Esophagus squamous epithelium (tissue), 5 donors: ENCODE measurements around the gene PLPP4. TPM values are rescaled to one million over a fixed set of nuclear protein-coding genes. Genes with fewer than 3 reads are reported as not detected.

Source experiments
- DNase-seq: peaks from one replicate; lab custom pipeline; 2025; lab: John Stamatoyannopoulos, UW
- H3K27ac ChIP-seq, 4 donors: fragments of 200-600 bp; sonication (generic); one replicate each; pipeline ENCODE4 v1.5.1; 2016 to 2019; ENCODE audit warnings: mild to moderate bottlenecking in 1 of 4
- H3K27me3 ChIP-seq, 4 donors: fragments of 200-600 bp; sonication (generic); 1 replicate in 3 of 4; 2 replicates in 1 of 4; pipeline versions ENCODE4 v1.5.1 to v1.6.0; 2017 to 2021; ENCODE audit warnings: antibody characterized with exemption in 1 of 4
- H3K36me3 ChIP-seq, 3 donors: fragments of 200-600 bp; sonication (generic); one replicate each; pipeline ENCODE4 v1.5.1; 2016 to 2019
- H3K4me1 ChIP-seq, 3 donors: fragments of 200-600 bp; sonication (generic); one replicate each; pipeline ENCODE4 v1.5.1; 2017 to 2019
- H3K4me3 ChIP-seq, 4 donors: fragments of 200-600 bp; sonication (generic); 1 replicate in 3 of 4; 2 replicates in 1 of 4; pipeline ENCODE4 v1.5.1; 2016 to 2019; ENCODE audit warnings: mild to moderate bottlenecking in 2 of 4, moderate library complexity in 1 of 4
- H3K9me3 ChIP-seq, 3 donors: fragments of 200-600 bp; sonication (generic); one replicate each; pipeline ENCODE4 v1.5.1; 2016 to 2019
- POLR2A ChIP-seq, 4 donors: fragments of 450-650 bp; IDR thresholded peaks; one replicate each; pipeline ENCODE4 v1.6.1; 2017; ENCODE audit warnings: antibody characterized with exemption in 4 of 4, mild to moderate bottlenecking in 4 of 4, moderate library complexity in 3 of 4
- WGBS, 2 donors: methylation state at CpG; one replicate each; pipeline ENCODE4 v1.1.5; 2018; 5-methylcytosine and 5-hydroxymethylcytosine counted together
- intact Hi-C: fragments of 100-400 bp; cut with DNase I; formaldehyde crosslinking; loops from one replicate; pipeline ENCODE4 v1.15.0; 2022
- total RNA-seq, 4 donors: library from RNA; depleted of rRNA; stranded (reverse); fragments of >200 nt; gene quantifications; one replicate each; pipeline ENCODE4 v1.1.0, GENCODE V29; 2016
- TF ChIP-seq, protein P1 (sequence below), 6 experiments: fragments of 450-650 bp in 4 of 6; fragments of 200-600 bp in 2 of 6; sonication (generic) in 2 of 6; IDR thresholded peaks; one replicate each; pipeline ENCODE4 v1.5.1; 2016 to 2019; ENCODE audit warnings: antibody characterized with exemption in 6 of 6, mild to moderate bottlenecking in 4 of 6, moderate library complexity in 4 of 6
- donor health status: DM: yes; HTN: yes; CAD: no.

PLPP4 gene
- under 1 TPM in 2 of 4 donors, not detected in 2; 0.38 to 0.49 TPM for total RNA-seq

DNA sequence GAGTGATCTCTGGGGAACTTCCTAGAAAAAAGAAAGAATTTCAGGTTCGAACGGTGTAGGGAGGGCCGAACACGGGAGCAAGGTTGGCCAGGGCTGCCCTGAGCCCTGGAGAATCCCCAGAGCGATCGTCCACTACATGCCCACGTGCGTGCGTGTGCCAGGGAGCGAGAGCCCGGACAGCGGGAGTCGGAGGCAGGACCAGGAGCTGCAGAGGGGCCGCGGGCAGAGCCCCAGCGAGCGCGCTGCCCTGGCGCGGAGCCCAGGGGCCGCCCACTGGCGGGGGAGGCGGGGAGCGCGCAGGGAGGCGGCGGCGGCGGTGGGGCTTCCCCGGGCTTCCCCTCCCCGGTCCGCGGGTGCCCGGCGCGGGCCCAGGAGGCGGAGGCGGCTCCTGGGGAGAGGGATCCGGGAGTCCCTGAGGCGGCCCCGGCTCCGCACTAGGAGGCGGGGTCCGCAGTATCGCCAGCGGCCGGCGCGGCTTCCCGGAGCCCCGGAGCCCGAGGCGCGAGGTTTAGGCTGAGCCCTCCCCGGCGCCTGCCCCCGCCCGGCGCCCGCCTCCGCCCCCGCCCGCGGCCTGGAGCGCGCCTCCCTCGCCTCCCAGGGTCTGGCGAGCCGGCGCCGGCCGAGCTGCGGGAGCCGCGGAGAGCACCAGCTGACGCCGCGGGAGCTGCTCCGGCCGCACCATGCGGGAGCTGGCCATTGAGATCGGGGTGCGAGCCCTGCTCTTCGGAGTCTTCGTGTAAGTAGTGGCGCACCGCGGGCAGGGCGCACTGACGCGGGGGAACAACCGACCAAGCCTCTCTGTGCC is at the start of gene PLPP4:
PLPP4 (plus strand) TSS at position 602 of the 805 bp plus-strand sequence; CDS start at position 681, 79 bp downstream.
- no peak within 1 kb of the TSS for H3K27ac ChIP-seq
- 0 to 7% methylated on average over 5 to 24 of the region's 92 CpGs for WGBS, 2 donors
- TF ChIP-seq, protein P1, sequence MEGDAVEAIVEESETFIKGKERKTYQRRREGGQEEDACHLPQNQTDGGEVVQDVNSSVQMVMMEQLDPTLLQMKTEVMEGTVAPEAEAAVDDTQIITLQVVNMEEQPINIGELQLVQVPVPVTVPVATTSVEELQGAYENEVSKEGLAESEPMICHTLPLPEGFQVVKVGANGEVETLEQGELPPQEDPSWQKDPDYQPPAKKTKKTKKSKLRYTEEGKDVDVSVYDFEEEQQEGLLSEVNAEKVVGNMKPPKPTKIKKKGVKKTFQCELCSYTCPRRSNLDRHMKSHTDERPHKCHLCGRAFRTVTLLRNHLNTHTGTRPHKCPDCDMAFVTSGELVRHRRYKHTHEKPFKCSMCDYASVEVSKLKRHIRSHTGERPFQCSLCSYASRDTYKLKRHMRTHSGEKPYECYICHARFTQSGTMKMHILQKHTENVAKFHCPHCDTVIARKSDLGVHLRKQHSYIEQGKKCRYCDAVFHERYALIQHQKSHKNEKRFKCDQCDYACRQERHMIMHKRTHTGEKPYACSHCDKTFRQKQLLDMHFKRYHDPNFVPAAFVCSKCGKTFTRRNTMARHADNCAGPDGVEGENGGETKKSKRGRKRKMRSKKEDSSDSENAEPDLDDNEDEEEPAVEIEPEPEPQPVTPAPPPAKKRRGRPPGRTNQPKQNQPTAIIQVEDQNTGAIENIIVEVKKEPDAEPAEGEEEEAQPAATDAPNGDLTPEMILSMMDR (IDR thresholded peaks at IDR 0.05) = no peak
- no peak for TF ChIP-seq POLR2A (IDR thresholded peaks at IDR 0.05)
- peaks cover 12 to 78% (median 16%) of the 10 kb centered on the region in 4 donors for H3K27me3 ChIP-seq
- H3K9me3 ChIP-seq = no peaks in the 10 kb centered on the region
- peaks cover 7 to 20% (median 8%) of the 10 kb centered on the region in 3 donors for H3K4me1 ChIP-seq
- peak within 1 kb of the TSS; percentile 21 to 61 (median 44) for H3K4me3 ChIP-seq
- intact Hi-C loops = no loop called here
- DNase-seq = no peak
- H3K36me3 ChIP-seq = no peaks in the 10 kb centered on the region

DNA sequence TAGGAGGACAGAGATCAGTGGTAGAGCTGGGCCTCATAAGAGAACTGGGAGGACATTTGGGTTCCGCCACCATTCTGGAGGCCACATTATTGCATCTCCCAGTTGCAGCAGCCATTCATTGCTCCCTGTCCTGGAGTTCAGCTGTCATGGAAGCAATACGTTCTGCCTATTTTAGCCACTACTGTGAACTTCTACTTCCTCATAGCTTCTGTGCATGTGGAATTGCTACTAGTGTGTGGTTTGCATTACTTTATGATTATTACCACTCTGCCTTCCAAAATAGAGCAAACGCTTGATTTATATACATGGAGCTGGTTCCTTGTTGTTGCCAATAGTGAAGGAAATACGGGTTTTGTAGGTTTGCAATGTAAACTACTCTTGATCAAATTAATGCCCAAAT is 47.2 kb upstream of the PLPP4 start:
- Histone ChIP-seq H3K27me3 (no peaks in the 10 kb centered on the region), H3K4me1 (no peaks in the 10 kb centered on the region), H3K36me3 (no peaks in the 10 kb centered on the region), H3K27ac (no peak overlapping the region), H3K9me3 (no peaks in the 10 kb centered on the region), H3K4me3 (no peak overlapping the region)
- 83% methylated on average over 4 of the region's 4 CpGs for WGBS, 2 donors
- DNase-seq = no peak
- intact Hi-C loops = no loop called here
- TF ChIP-seq, protein P1 (IDR thresholded peaks at IDR 0.05) = no peak
- no peak for TF ChIP-seq POLR2A (IDR thresholded peaks at IDR 0.05)

DNA sequence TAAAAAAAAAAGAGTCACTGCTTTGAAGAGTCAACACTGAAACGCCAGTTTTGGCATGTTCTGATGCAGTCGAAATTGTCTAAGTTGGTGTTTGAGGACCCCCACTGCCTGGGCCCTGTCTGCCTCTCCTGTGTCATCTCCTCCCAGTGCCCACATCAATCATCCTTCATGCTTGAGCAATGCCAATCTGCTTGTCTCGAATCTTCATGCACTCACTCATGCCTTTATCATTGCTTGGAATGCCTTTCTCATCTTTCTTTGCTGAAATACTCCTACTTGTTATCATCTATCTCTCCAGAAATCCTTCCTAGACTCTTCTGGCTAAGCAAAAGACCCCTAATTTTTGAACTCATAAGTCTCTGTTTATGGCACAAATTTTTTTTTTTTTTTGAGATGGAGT is 42.1 kb upstream of the PLPP4 start:
- H3K9me3 ChIP-seq = no peaks in the 10 kb centered on the region
- no peaks in the 10 kb centered on the region for H3K4me1 ChIP-seq
- intact Hi-C loops = no loop called here
- no peaks in the 10 kb centered on the region for H3K27me3 ChIP-seq
- H3K4me3 ChIP-seq = no peak overlapping the region
- TF ChIP-seq, protein P1 (IDR thresholded peaks at IDR 0.05) = no peak
- TF ChIP-seq POLR2A (IDR thresholded peaks at IDR 0.05) = no peak
- no peak overlapping the region for H3K27ac ChIP-seq
- no peaks in the 10 kb centered on the region for H3K36me3 ChIP-seq
- no peak for DNase-seq
- 62 to 67% methylated on average over 3 of the region's 3 CpGs for WGBS, 2 donors

DNA sequence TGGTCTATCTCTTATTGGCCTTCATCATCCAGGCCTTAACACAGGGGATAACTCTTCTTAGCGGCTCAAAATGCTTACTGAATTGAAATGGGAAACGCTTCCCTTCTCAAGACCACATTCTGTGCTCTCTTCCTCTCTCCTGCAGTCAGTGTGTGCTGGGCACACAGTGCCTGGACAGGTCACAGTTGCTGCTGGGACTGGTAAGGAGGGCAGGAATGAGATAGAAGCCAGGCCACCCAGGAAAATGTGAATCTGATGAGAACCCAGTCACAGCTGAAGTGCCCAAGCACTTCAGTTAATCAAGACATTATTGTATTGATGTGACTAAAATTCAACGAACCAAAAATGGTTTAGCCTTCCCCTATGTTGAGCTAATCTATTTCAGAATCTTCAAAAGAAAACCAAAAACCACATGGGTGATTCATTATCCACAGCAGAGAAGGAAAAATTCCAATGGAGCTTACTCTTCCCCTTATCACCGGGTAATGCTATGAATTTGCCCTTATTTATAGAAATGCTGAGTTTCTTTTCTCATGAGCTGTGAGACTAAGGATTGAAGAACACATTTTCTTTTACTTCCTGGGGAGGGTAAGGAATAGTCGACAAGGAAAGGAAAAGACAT is 41.2 kb upstream of the PLPP4 start:
- TF ChIP-seq, protein P1 (IDR thresholded peaks at IDR 0.05) = no peak
- TF ChIP-seq POLR2A (IDR thresholded peaks at IDR 0.05) = no peak
- WGBS, 2 donors = 59 to 73% methylated on average over 5 of the region's 5 CpGs
- no peak for DNase-seq
- Histone ChIP-seq H3K9me3 (no peaks in the 10 kb centered on the region), H3K27me3 (no peaks in the 10 kb centered on the region), H3K36me3 (no peaks in the 10 kb centered on the region), H3K27ac (no peak overlapping the region), H3K4me1 (no peaks in the 10 kb centered on the region), H3K4me3 (no peak overlapping the region)
- intact Hi-C loops = no loop called here

DNA sequence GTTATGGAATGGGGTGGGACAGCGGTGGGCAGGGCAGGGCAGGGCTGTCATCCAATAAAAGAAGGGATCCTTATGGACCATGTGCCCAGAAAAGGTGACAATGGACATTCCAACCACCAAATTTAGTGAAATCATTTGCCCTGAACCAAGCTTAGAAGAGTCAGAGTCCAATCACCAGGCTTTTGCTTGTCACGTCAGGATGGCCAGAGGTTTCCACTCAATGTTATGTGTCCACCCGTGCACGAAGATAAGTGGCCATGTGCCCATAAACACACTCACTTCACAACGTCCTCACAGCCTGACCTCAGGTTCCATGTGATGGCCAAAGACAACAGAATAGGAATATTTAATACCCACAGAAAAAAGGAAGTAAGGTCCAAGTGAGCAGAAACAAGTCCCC is 36.6 kb upstream of the PLPP4 start:
- Histone ChIP-seq H3K27ac (no peak overlapping the region), H3K4me1 (no peaks in the 10 kb centered on the region), H3K36me3 (no peaks in the 10 kb centered on the region), H3K4me3 (no peak overlapping the region), H3K9me3 (no peaks in the 10 kb centered on the region), H3K27me3 (no peaks in the 10 kb centered on the region)
- no peak for TF ChIP-seq POLR2A (IDR thresholded peaks at IDR 0.05)
- TF ChIP-seq, protein P1 (IDR thresholded peaks at IDR 0.05) = no peak
- intact Hi-C loops = loop anchor here (10.0 kb wide), 1 partner anchor 314 kb away; no protein-coding TSS in a partner anchor
- no peak for DNase-seq
- 70 to 74% methylated on average over 5 of the region's 5 CpGs for WGBS, 2 donors
